ENCODE data around the gene MOB1A. TPM values are rescaled to one million over a fixed set of nuclear protein-coding genes. Genes with fewer than 3 reads are reported as not detected.

MOB1A gene
- total RNA-seq, 2 donors from 2014 or later = 47.8 TPM

DNA sequence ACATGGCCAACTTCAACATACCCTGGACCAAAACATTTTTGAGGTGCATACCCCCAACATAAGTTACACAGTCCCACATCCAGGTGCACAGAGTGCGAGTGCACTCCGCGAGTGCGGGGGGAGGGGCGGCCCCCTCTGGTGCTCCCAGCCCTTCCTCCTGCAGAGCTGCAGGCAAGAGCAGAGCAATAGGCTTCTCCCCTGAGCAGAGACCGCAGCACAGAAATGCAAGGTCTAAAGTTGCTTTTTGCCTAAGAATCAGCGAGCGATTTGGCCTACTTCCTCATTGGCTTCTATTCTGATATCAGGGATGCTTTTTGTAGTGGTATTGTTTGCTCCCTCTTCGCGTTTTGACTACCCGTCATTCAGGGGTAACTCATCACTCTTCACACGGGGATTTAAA lies 71.6 kb downstream of the MOB1A start:
- H3K9me3 ChIP-seq = no peaks in the 10 kb centered on the region

DNA sequence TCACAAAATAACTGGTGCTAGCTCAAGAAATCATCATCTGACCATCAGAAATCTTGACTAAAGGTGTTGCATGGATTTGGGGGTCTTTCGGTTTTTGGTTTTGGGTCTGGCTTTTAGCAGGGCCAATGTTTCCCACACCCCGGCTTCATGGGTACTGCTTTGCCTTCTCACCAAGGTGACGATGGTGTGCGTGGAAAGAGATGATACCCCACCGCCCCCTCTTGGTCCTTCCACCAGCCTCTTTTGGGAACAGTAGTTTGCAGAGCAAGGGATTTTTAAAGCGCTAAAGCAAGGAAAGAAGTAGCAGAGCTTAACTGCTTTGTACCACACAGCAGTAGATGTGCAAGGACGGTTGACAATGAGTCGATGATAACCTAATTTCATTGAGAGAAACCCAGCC lies 73.3 kb downstream of the MOB1A start:
- no peak for DNase-seq (ENCODE audit: low spot score)
- Histone ChIP-seq H3K36me3 (peaks cover 7% of the 10 kb centered on the region), H3K4me1 (no peaks in the 10 kb centered on the region), H3K27ac (no peak overlapping the region), H3K27me3 (no peaks in the 10 kb centered on the region), H3K9me3 (no peaks in the 10 kb centered on the region), H3K4me3 (no peak overlapping the region)
- TF ChIP-seq, protein P1, sequence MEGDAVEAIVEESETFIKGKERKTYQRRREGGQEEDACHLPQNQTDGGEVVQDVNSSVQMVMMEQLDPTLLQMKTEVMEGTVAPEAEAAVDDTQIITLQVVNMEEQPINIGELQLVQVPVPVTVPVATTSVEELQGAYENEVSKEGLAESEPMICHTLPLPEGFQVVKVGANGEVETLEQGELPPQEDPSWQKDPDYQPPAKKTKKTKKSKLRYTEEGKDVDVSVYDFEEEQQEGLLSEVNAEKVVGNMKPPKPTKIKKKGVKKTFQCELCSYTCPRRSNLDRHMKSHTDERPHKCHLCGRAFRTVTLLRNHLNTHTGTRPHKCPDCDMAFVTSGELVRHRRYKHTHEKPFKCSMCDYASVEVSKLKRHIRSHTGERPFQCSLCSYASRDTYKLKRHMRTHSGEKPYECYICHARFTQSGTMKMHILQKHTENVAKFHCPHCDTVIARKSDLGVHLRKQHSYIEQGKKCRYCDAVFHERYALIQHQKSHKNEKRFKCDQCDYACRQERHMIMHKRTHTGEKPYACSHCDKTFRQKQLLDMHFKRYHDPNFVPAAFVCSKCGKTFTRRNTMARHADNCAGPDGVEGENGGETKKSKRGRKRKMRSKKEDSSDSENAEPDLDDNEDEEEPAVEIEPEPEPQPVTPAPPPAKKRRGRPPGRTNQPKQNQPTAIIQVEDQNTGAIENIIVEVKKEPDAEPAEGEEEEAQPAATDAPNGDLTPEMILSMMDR (IDR thresholded peaks at IDR 0.05) = no peak

More for the DNA sequence above, 71.6 kb downstream of the MOB1A start:
- Histone ChIP-seq H3K27ac (no peak overlapping the region), H3K36me3 (no peaks in the 10 kb centered on the region), H3K4me1 (no peaks in the 10 kb centered on the region), H3K4me3 (no peak overlapping the region), H3K27me3 (no peaks in the 10 kb centered on the region)
- TF ChIP-seq, protein P1 (IDR thresholded peaks at IDR 0.05) = no peak
- DNase-seq (ENCODE audit: low spot score) = no peak

DNA sequence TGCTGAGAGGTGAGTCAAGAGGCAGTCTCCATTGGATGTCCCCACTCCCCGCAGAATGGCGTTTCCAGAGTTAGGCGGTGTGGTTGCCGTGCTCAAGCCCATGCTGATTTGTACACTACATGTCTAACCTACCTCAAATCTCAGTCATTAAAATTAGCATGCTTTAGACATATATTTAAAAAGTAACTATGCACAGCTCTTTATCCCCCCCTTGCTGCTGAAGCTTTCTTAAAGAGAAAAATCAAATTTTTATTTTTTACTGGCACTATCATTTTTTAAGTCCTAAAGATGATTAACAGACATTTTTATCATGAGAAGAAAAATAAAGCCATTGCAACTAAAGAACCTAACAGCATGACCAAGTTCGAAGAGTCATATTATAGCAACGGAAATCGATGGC lies 73.8 kb downstream of the MOB1A start:
- no peak overlapping the region for H3K27ac ChIP-seq
- H3K4me1 ChIP-seq = no peaks in the 10 kb centered on the region
- no peak overlapping the region for H3K4me3 ChIP-seq
- DNase-seq (ENCODE audit: low spot score) = no peak
- TF ChIP-seq, protein P1 (IDR thresholded peaks at IDR 0.05) = peak in 1 of 2 donors; percentile 35
- peaks cover 13% of the 10 kb centered on the region for H3K36me3 ChIP-seq
- no peaks in the 10 kb centered on the region for H3K9me3 ChIP-seq
- no peaks in the 10 kb centered on the region for H3K27me3 ChIP-seq

DNA sequence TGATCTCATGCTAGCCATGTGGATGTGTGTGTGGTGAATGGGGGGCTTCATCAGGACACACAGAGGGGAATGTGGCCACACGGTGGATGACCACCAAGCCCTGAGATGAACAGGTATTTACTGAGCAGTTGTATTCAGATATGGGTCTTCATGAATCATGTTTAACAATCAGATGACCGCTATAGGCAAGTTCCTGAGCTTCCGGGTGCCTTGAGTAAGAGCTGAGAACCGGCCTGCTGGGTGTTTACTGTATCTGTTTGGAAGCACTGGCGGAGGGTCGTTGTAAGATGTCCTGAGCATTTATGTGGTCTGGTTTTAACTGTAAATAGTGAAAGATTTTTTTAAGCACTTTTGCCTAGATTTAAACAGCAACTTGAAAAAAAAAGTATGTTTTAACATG lies 74.9 kb downstream of the MOB1A start:
- H3K27me3 ChIP-seq = no peaks in the 10 kb centered on the region
- H3K9me3 ChIP-seq = no peaks in the 10 kb centered on the region
- H3K4me1 ChIP-seq = no peaks in the 10 kb centered on the region
- TF ChIP-seq, protein P1 (IDR thresholded peaks at IDR 0.05) = no peak
- no peak overlapping the region for H3K4me3 ChIP-seq
- no peak overlapping the region for H3K27ac ChIP-seq
- peaks cover 18% of the 10 kb centered on the region for H3K36me3 ChIP-seq
- peak; percentile 38 for DNase-seq (ENCODE audit: low spot score)

Other genes with a start within 250 kb of the MOB1A start
- 1 to 10 TPM; 1.9 to 3.9 TPM for gene TET3, start 194.0 kb downstream of the MOB1A start, total RNA-seq
- gene BOLA3, start 31.0 kb downstream of the MOB1A start, total RNA-seq = 100 to 1,000 TPM in 1 of 2 donors, 10 to 100 TPM in 1; 60.4 to 174 TPM
- 10 to 100 TPM; 12.9 to 15.8 TPM for gene MTHFD2, start 19.7 kb upstream of the MOB1A start, total RNA-seq
- gene SLC4A5, start 164.5 kb upstream of the MOB1A start, total RNA-seq = 1 to 10 TPM in 1 of 2 donors, under 1 TPM in 1; 0.28 to 1.3 TPM
- gene DCTN1, start 201.4 kb upstream of the MOB1A start, total RNA-seq = 100 to 1,000 TPM in 1 of 2 donors, 10 to 100 TPM in 1; 86.5 to 102 TPM
- 1 to 10 TPM in 1 of 2 donors, under 1 TPM in 1; 0.94 to 1.0 TPM for gene C2orf81, start 242.7 kb upstream of the MOB1A start, total RNA-seq
- gene WDR54, start 242.9 kb upstream of the MOB1A start, total RNA-seq = 1 to 10 TPM in 1 of 2 donors, under 1 TPM in 1; 0.67 to 7.5 TPM